ENCODE data around the gene SCN5A. TPM values are rescaled to one million over a fixed set of nuclear protein-coding genes. Genes with fewer than 3 reads are reported as not detected.

The SCN5A gene
- total RNA-seq, 1 experiment from 2014 or later = 11.5 TPM

- Histone ChIP-seq H4K20me1 (ENCODE audit: insufficient read depth) (no peaks in the 10 kb centered on the region), H3K79me2 (ENCODE audit: insufficient read depth, low read length) (no peaks in the 10 kb centered on the region), H3K27me3 (ENCODE audit: insufficient read depth, low read length) (no peaks in the 10 kb centered on the region), H3K36me3 (ENCODE audit: control insufficient read depth in 1 of 2, insufficient read depth in 2 of 2, low read length in 2 of 2) (no peaks in the 10 kb centered on the region; a peak in 1 of 4 replicates), H3K9me3 (ENCODE audit: control insufficient read depth in 1 of 2, insufficient read depth in 1 of 2, low read depth in 1 of 2, low read length in 2 of 2) (no peaks in the 10 kb centered on the region), H3K4me1 (ENCODE audit: control insufficient read depth in 1 of 2, insufficient read depth in 2 of 2, low read length in 2 of 2) (no peaks in the 10 kb centered on the region), H2AFZ (ENCODE audit: low read depth, low read length, poor library complexity, severe bottlenecking) (no peak overlapping the region), H3K27ac (ENCODE audit: low read depth, low read length) (no peak overlapping the region), H3K4me3 (replicated peaks in 1 of 2; ENCODE audit: low read depth in 1 of 2, low read length in 2 of 2) (no peak overlapping the region), H3K4me2 (ENCODE audit: low read length) (no peak overlapping the region), H3K9ac (ENCODE audit: low read length) (no peak overlapping the region), H3K9me2 (ENCODE audit: insufficient read depth) (no peaks in the 10 kb centered on the region)
- DNase-seq (ENCODE audit: low read depth, low spot score) (no peak), ATAC-seq (no peak)
- ChIA-PET CTCF (no interaction called here), POLR2A (no interaction called here), RAD21 (ENCODE audit: low non-redundant PET in 1 of 2, low total read pairs in 2 of 2, uncharacterized antibody in 2 of 2, unreplicated experiment in 2 of 2) (no interaction called here)
- BruUV-seq (replicated peaks) = no TSS peak
- intact Hi-C loops (cut with micrococcal nuclease) = no loop called here
- TF ChIP-seq ZFX (IDR thresholded peaks at IDR 0.05) = no peak
- no peak for TF ChIP-seq ELF1 (IDR thresholded peaks at IDR 0.05; ENCODE audit: borderline replicate concordance, low read depth)
- no peak for TF ChIP-seq FOSL1 (IDR thresholded peaks at IDR 0.05; ENCODE audit: low read depth)
- no peak for TF ChIP-seq EZH2phosphoT487 (IDR thresholded peaks at IDR 0.05; ENCODE audit: borderline replicate concordance)
- no peak for TF ChIP-seq CTCF (IDR thresholded peaks at IDR 0.05 in 2 of 3, conservative IDR thresholded peaks at IDR 0.05 in 1 of 3; ENCODE audit: borderline replicate concordance in 1 of 3, insufficient read depth in 1 of 3, low read depth in 2 of 3, low read length in 2 of 3)
- no peak for TF ChIP-seq POLR2A (IDR thresholded peaks at IDR 0.05; ENCODE audit: borderline replicate concordance, extremely low read depth, insufficient read depth, insufficient read length)
- no peak for TF ChIP-seq ATF3 (IDR thresholded peaks at IDR 0.05)
- no peak for TF ChIP-seq CBX3 (IDR thresholded peaks at IDR 0.05; ENCODE audit: low read depth)
- TF ChIP-seq RAD21 (IDR thresholded peaks at IDR 0.05; ENCODE audit: low read depth) = no peak
- TF ChIP-seq TCF7L2 (IDR thresholded peaks at IDR 0.05; ENCODE audit: borderline replicate concordance, extremely low read depth, insufficient read depth, insufficient read length) = no peak
- TF ChIP-seq YY1 (IDR thresholded peaks at IDR 0.05; ENCODE audit: extremely low read depth, insufficient replicate concordance, low read depth, low read length) = no peak
- no peak for TF ChIP-seq SRF (IDR thresholded peaks at IDR 0.05; ENCODE audit: low read depth)
These were observed 66.4 kb downstream of the SCN5A start for GRCh38 chr3:38582941-38583645.
